H1 (cell line): ENCODE data around the gene LTF. TPM values are rescaled to one million over a fixed set of nuclear protein-coding genes. Genes with fewer than 3 reads are reported as not detected.

Experiments
- CTCF ChIA-PET: fragments of 300-600 bp; sonication (Branson Sonifier 250); formaldehyde crosslinking; loops from one replicate; lab custom pipeline; 2021; ENCODE audit not compliant: partially characterized antibody; lab: Charles Lee
- POLR2A ChIA-PET: fragments of 300-600 bp; sonication (Branson Sonifier 250); formaldehyde crosslinking; loops from one replicate; lab custom pipeline; 2021; ENCODE audit warnings: inconsistent platforms; ENCODE audit not compliant: partially characterized antibody; lab: Charles Lee
- DNase-seq, 2 experiments: peaks; one replicate each; pipeline versions ENCODE4 v3.0.0 to v3.0.0-alpha.2; 2010 to 2022; ENCODE audit warnings: low spot score in 2 of 2, low read depth in 1 of 2, mixed read lengths in 1 of 2
- FAIRE-seq: peaks from 2 replicates; lab custom pipeline; 2011; peaks lifted over from hg19 to GRCh38; lab: Jason Lieb, UNC
- H2AFZ ChIP-seq: 2 replicates; pipeline ENCODE4 v1.8.1; 2012; ENCODE audit warnings: low read length, inconsistent platforms
- H2AK5ac ChIP-seq: 2 replicates; pipeline ENCODE4 v1.6.1; 2013; ENCODE audit warnings: low read depth, low read length
- H2BK120ac ChIP-seq: replicated peaks from 2 replicates; pipeline ENCODE3; 2013; ENCODE audit warnings: low read depth, low read length, inconsistent platforms
- H2BK12ac ChIP-seq: 2 replicates; pipeline ENCODE4 v1.6.1; 2013; ENCODE audit warnings: low read depth, low read length
- H2BK15ac ChIP-seq: 2 replicates; pipeline ENCODE4 v1.6.1; 2013; ENCODE audit warnings: low read length
- H2BK20ac ChIP-seq: 2 replicates; pipeline ENCODE4 v1.6.1; 2013; ENCODE audit warnings: low read length
- H2BK5ac ChIP-seq: 2 replicates; pipeline ENCODE4 v1.6.1; 2013; ENCODE audit warnings: low read depth, low read length
- H3K14ac ChIP-seq: 2 replicates; pipeline ENCODE4 v1.6.1; 2013; ENCODE audit warnings: inconsistent platforms; ENCODE audit not compliant: insufficient read length
- H3K18ac ChIP-seq: 2 replicates; pipeline ENCODE4 v1.6.1; 2013; ENCODE audit warnings: low read length; ENCODE audit errors: extremely low read depth
- H3K23ac ChIP-seq: 2 replicates; pipeline ENCODE4 v1.6.1; 2013; ENCODE audit warnings: inconsistent platforms; ENCODE audit not compliant: insufficient read length
- H3K23me2 ChIP-seq: 2 replicates; pipeline ENCODE4 v1.6.1; 2013; ENCODE audit warnings: low read depth, low read length
- H3K27ac ChIP-seq: 2 replicates; pipeline ENCODE4 v1.6.1; 2011; ENCODE audit warnings: low read depth, low read length, inconsistent platforms
- H3K27me3 ChIP-seq, 4 experiments: replicated peaks in 1 of 4; 1 replicate in 1 of 4; 2 replicates in 3 of 4; pipeline versions ENCODE4 v1.6.1 to v1.8.1; 2011 to 2013; ENCODE audit warnings: low read length in 3 of 4, mild to moderate bottlenecking in 3 of 4, inconsistent platforms in 2 of 4, mixed read lengths in 2 of 4, moderate library complexity in 1 of 4; ENCODE audit not compliant: control insufficient read depth in 3 of 4, insufficient read depth in 3 of 4; ENCODE audit errors: extremely low read depth in 1 of 4
- H3K36me3 ChIP-seq, 4 experiments: 2 replicates each; pipeline versions ENCODE4 v1.6.1 to v1.8.1; 2011 to 2013; ENCODE audit warnings: mild to moderate bottlenecking in 4 of 4, low read length in 3 of 4, moderate library complexity in 2 of 4, control low read depth in 1 of 4, inconsistent platforms in 1 of 4; ENCODE audit not compliant: insufficient read depth in 4 of 4, control insufficient read depth in 2 of 4
- H3K4ac ChIP-seq: replicated peaks from 2 replicates; pipeline ENCODE3; 2013; ENCODE audit warnings: low read length, low read depth, mixed read lengths, inconsistent platforms; ENCODE audit not compliant: insufficient read length
- H3K4me1 ChIP-seq, 4 experiments: replicated peaks in 1 of 4; 1 replicate in 1 of 4; 2 replicates in 3 of 4; pipeline versions ENCODE4 v1.6.1 to v1.8.1; 2011 to 2013; ENCODE audit warnings: low read length in 3 of 4, inconsistent platforms in 2 of 4, mixed read lengths in 1 of 4; ENCODE audit not compliant: insufficient read depth in 4 of 4, control insufficient read depth in 3 of 4
- H3K4me2 ChIP-seq, 2 experiments: 2 replicates each; pipeline versions ENCODE4 v1.6.1 to v1.8.1; 2011 to 2013; ENCODE audit warnings: low read depth in 2 of 2, low read length in 2 of 2, control low read depth in 1 of 2, inconsistent platforms in 1 of 2, mild to moderate bottlenecking in 1 of 2; ENCODE audit not compliant: insufficient read depth in 1 of 2
- H3K4me3 ChIP-seq, 4 experiments: fragments of 200-600, 300-600 bp in 1 of 4; sonication (generic), shearing (Covaris generic), sonication (Bioruptor Twin) in 1 of 4; 2 replicates each; pipeline versions ENCODE4 v1.5.1 to v1.8.1; 2011 to 2016; ENCODE audit warnings: low read length in 4 of 4, low read depth in 3 of 4, control low read depth in 2 of 4, inconsistent platforms in 2 of 4, mild to moderate bottlenecking in 2 of 4, mixed read lengths in 1 of 4, moderate library complexity in 1 of 4; ENCODE audit not compliant: insufficient read depth in 2 of 4; ENCODE audit errors: extremely low read depth in 1 of 4
- H3K56ac ChIP-seq: replicated peaks from 2 replicates; pipeline ENCODE3; 2013; ENCODE audit warnings: low read depth, mild to moderate bottlenecking, mixed read lengths, low read length, inconsistent platforms; ENCODE audit not compliant: insufficient read length
- H3K79me1 ChIP-seq: 2 replicates; pipeline ENCODE4 v1.6.1; 2013; ENCODE audit warnings: low read depth, low read length, control low read depth
- H3K79me2 ChIP-seq, 2 experiments: 2 replicates each; pipeline versions ENCODE4 v1.6.1 to v1.8.1; 2012 to 2013; ENCODE audit warnings: low read length in 2 of 2, mild to moderate bottlenecking in 2 of 2, inconsistent platforms in 1 of 2; ENCODE audit not compliant: insufficient read depth in 2 of 2, control insufficient read depth in 1 of 2
- H3K9ac ChIP-seq, 4 experiments: replicated peaks in 1 of 4; 1 replicate in 1 of 4; 2 replicates in 3 of 4; pipeline versions ENCODE4 v1.6.1 to v1.8.1; 2011 to 2013; ENCODE audit warnings: low read depth in 3 of 4, low read length in 3 of 4, control low read depth in 2 of 4, mild to moderate bottlenecking in 2 of 4, moderate library complexity in 2 of 4, inconsistent platforms in 1 of 4; ENCODE audit errors: extremely low read depth in 1 of 4
- H3K9me3 ChIP-seq, 2 experiments: 2 replicates each; pipeline versions ENCODE4 v1.6.1 to v1.8.1; 2012 to 2013; ENCODE audit warnings: mild to moderate bottlenecking in 2 of 2, moderate library complexity in 2 of 2, control low read depth in 1 of 2, inconsistent platforms in 1 of 2, low read depth in 1 of 2, low read length in 1 of 2, mixed read lengths in 1 of 2; ENCODE audit not compliant: insufficient read depth in 2 of 2
- H4K20me1 ChIP-seq, 2 experiments: replicated peaks in 1 of 2; 2 replicates each; pipeline versions ENCODE3 to v1.8.1; 2011 to 2013; ENCODE audit warnings: inconsistent platforms in 2 of 2, low read length in 2 of 2, mild to moderate bottlenecking in 1 of 2; ENCODE audit not compliant: insufficient read depth in 2 of 2, control insufficient read depth in 1 of 2
- H4K5ac ChIP-seq: 2 replicates; pipeline ENCODE4 v1.6.1; 2013; ENCODE audit warnings: low read length, low read depth, mixed read lengths, inconsistent platforms; ENCODE audit not compliant: insufficient read length
- H4K8ac ChIP-seq: 2 replicates; pipeline ENCODE4 v1.8.0; 2013; ENCODE audit warnings: mild to moderate bottlenecking, moderate library complexity, low read length, inconsistent platforms; ENCODE audit not compliant: insufficient read depth; ENCODE audit errors: extremely low read depth
- H4K91ac ChIP-seq: replicated peaks from 2 replicates; pipeline ENCODE3; 2013; ENCODE audit warnings: low read length, mixed read lengths, inconsistent platforms; ENCODE audit not compliant: insufficient read length
- GTF2F1 ChIP-seq: IDR thresholded peaks from 2 replicates; pipeline ENCODE4 v1.6.1; 2012; ENCODE audit warnings: low read depth, low read length, improper control_type of control experiment, borderline replicate concordance
- KDM5A ChIP-seq: fragments of 200-600 bp; IDR thresholded peaks from 2 replicates; pipeline ENCODE4 v1.7.1; 2012; ENCODE audit warnings: mild to moderate bottlenecking, low read length, inconsistent platforms, mixed read lengths
- SUZ12 ChIP-seq: fragments of 200-600 bp; sonication (generic); IDR thresholded peaks from 2 replicates; pipeline ENCODE4 v1.6.1; 2012; ENCODE audit warnings: mild to moderate bottlenecking, inconsistent platforms, low read length, moderate library complexity, mixed read lengths
- TCF12 ChIP-seq: IDR thresholded peaks from 2 replicates; pipeline ENCODE4 v1.6.1; 2011; ENCODE audit warnings: low read depth, mild to moderate bottlenecking, low read length
- WGBS, 2 experiments: shearing (Covaris generic) in 1 of 2; methylation state at CpG; one replicate each; pipeline versions ENCODE4 v1.1.6 to v1.1.7; 2013 to 2015; ENCODE audit warnings: low lambda C conversion rate in 2 of 2, mixed read lengths in 2 of 2, inconsistent platforms in 1 of 2, low coverage in 1 of 2, missing lambda C conversion rate in 1 of 2; ENCODE audit not compliant: insufficient replicate concordance in 2 of 2, insufficient coverage in 1 of 2, insufficient read length in 1 of 2; ENCODE audit errors: extremely low coverage in 1 of 2, missing lambda C conversion rate in 1 of 2; 5-methylcytosine and 5-hydroxymethylcytosine counted together
- polyA plus RNA-seq, 7 experiments: library from polyadenylated mRNA; depleted of rRNA in 3 of 7; stranded (reverse) in 5 of 7; unstranded in 2 of 7; fragments of >200 nt in 5 of 7; fragments of 200-250 nt in 2 of 7; gene quantifications; 1 replicate in 5 of 7; 2 replicates in 1 of 7; 4 replicates in 1 of 7; pipeline versions ENCODE4 v1.2.1 to v1.2.3, GENCODE V29; 2011 to 2013; ENCODE audit warnings: missing spikeins in 2 of 7, mixed read lengths in 2 of 7
- total RNA-seq: library from RNA; stranded (reverse); fragmentation: NEBNext Ultra II Directional; extraction: Animal tissue kit (Norgen Biotek cat#: 25700); gene quantifications from 2 replicates; pipeline ENCODE4 v1.2.1, GENCODE V29; 2021

Gene LTF
- total and polyA plus RNA-seq, 2 of the 8 experiments (the other 6 are each of a cell fraction or from before 2014, with no cell fraction given) = 0.23 to 0.99 TPM

DNA sequence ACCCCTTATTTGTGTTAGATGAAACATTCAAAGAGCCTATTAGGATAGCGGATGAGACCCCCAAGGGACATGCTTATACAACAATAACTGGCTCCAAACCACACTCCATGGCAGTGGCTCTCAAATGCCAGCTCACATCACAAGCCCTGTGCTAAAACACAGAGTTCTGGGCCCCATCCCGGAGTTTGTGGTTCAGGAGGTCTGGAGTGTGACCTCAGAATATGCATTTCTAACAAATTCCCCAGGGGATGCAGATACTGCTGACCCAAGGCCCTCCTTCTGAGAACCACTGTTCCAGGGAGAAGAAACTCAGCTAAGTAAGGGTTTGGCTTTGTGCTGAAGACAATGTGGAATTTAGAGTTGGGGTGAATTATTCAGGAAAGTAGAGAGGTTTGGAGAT, 54.0 kb downstream of the LTF start:
- Histone ChIP-seq H2BK15ac (no peak overlapping the region), H3K79me1 (no peaks in the 10 kb centered on the region), H3K18ac (no peak overlapping the region), H3K36me3 (no peaks in the 10 kb centered on the region), H3K9ac (no peak overlapping the region), H2BK5ac (no peak overlapping the region), H4K20me1 (no peaks in the 10 kb centered on the region), H4K8ac (no peak overlapping the region), H3K56ac (no peak overlapping the region), H3K9me3 (no peaks in the 10 kb centered on the region), H2BK120ac (no peak overlapping the region), H2AFZ (no peak overlapping the region), H2BK12ac (no peak overlapping the region), H3K23ac (no peak overlapping the region), H3K14ac (no peak overlapping the region), H3K79me2 (no peaks in the 10 kb centered on the region), H4K5ac (no peak overlapping the region), H2BK20ac (no peak overlapping the region), H3K4ac (no peak overlapping the region), H2AK5ac (no peak overlapping the region), H3K27me3 (no peaks in the 10 kb centered on the region; a peak in 1 of 7 replicates), H3K4me2 (no peak overlapping the region), H4K91ac (no peak overlapping the region), H3K4me3 (no peak overlapping the region), H3K27ac (no peak overlapping the region), H3K23me2 (no peaks in the 10 kb centered on the region), H3K4me1 (no peaks in the 10 kb centered on the region)
- FAIRE-seq = no peak
- CTCF ChIA-PET = interaction anchor here (1.0 to 5.3 kb wide), 7 partner anchors 9 to 171 kb away, joined by 3 to 31 read pairs (median 4); no protein-coding TSS in a partner anchor
- no peak for DNase-seq
- POLR2A ChIA-PET = no interaction called here
- 91% methylated on average over 2 of the region's 2 CpGs; no CpG with 5 or more reads in 1 of the 2 experiments for WGBS, 2 experiments
- TF ChIP-seq SUZ12 = no peak
- TF ChIP-seq GTF2F1 = no peak
- no peak for TF ChIP-seq TCF12
- no peak for TF ChIP-seq KDM5A
